ENCODE results near the gene SIGLEC9. TPM values are rescaled to one million over a fixed set of nuclear protein-coding genes. Genes with fewer than 3 reads are reported as not detected.

SIGLEC9 gene
- total RNA-seq, 1 donor from 2014 or later = not detected

GRCh38 chr19:51148580-51148979 is 23.9 kb downstream of the SIGLEC9 start:
- Mint-ChIP-seq H3K36me3 (ENCODE audit: unreplicated experiment) (no peaks in the 10 kb centered on the region), H3K27me3 (ENCODE audit: unreplicated experiment) (no peaks in the 10 kb centered on the region), H3K4me3 (ENCODE audit: unreplicated experiment) (no peak overlapping the region), H3K9me3 (ENCODE audit: unreplicated experiment) (peaks cover 10% of the 10 kb centered on the region), H3K27ac (ENCODE audit: unreplicated experiment) (no peak overlapping the region), H3K4me1 (ENCODE audit: unreplicated experiment) (no peaks in the 10 kb centered on the region)
- DNase-seq (ENCODE audit: extremely low spot score, unreplicated experiment) = no peak
- no peak for TF ChIP-seq CTCF (IDR thresholded peaks at IDR 0.05)

- DNase-seq (ENCODE audit: extremely low spot score, unreplicated experiment) = no peak
- peaks cover 10% of the 10 kb centered on the region for H3K9me3 Mint-ChIP-seq (ENCODE audit: unreplicated experiment)
- no peaks in the 10 kb centered on the region for H3K27me3 Mint-ChIP-seq (ENCODE audit: unreplicated experiment)
- TF ChIP-seq CTCF (IDR thresholded peaks at IDR 0.05) = no peak
- H3K4me1 Mint-ChIP-seq (ENCODE audit: unreplicated experiment) = no peaks in the 10 kb centered on the region
- H3K4me3 Mint-ChIP-seq (ENCODE audit: unreplicated experiment) = no peak overlapping the region
- no peaks in the 10 kb centered on the region for H3K36me3 Mint-ChIP-seq (ENCODE audit: unreplicated experiment)
- H3K27ac Mint-ChIP-seq (ENCODE audit: unreplicated experiment) = no peak overlapping the region
These were observed 25.9 kb downstream of the SIGLEC9 start for GRCh38 chr19:51150627-51151026.

GRCh38 chr19:51156710-51157109 is 32.0 kb downstream of the SIGLEC9 start:
- DNase-seq (ENCODE audit: extremely low spot score, unreplicated experiment) = peak; percentile 53
- Mint-ChIP-seq H3K27ac (ENCODE audit: unreplicated experiment) (no peak overlapping the region), H3K36me3 (ENCODE audit: unreplicated experiment) (no peaks in the 10 kb centered on the region), H3K4me3 (ENCODE audit: unreplicated experiment) (no peak overlapping the region), H3K9me3 (ENCODE audit: unreplicated experiment) (no peaks in the 10 kb centered on the region), H3K27me3 (ENCODE audit: unreplicated experiment) (no peaks in the 10 kb centered on the region), H3K4me1 (ENCODE audit: unreplicated experiment) (no peaks in the 10 kb centered on the region)
- TF ChIP-seq CTCF (IDR thresholded peaks at IDR 0.05) = no peak

GRCh38 chr19:51157265-51157664 is 32.6 kb downstream of the SIGLEC9 start:
- Mint-ChIP-seq H3K27ac (ENCODE audit: unreplicated experiment) (no peak overlapping the region), H3K36me3 (ENCODE audit: unreplicated experiment) (no peaks in the 10 kb centered on the region)
- DNase-seq (ENCODE audit: extremely low spot score, unreplicated experiment) = peak; percentile 34

GRCh38 chr19:51158474-51159129 is 33.9 kb downstream of the SIGLEC9 start:
- no peak overlapping the region for H3K27ac Mint-ChIP-seq (ENCODE audit: unreplicated experiment)
- no peaks in the 10 kb centered on the region for H3K4me1 Mint-ChIP-seq (ENCODE audit: unreplicated experiment)
- H3K27me3 Mint-ChIP-seq (ENCODE audit: unreplicated experiment) = peaks cover 3% of the 10 kb centered on the region
- H3K4me3 Mint-ChIP-seq (ENCODE audit: unreplicated experiment) = no peak overlapping the region
- H3K36me3 Mint-ChIP-seq (ENCODE audit: unreplicated experiment) = no peaks in the 10 kb centered on the region
- peak; percentile 48 for TF ChIP-seq CTCF (IDR thresholded peaks at IDR 0.05)
- H3K9me3 Mint-ChIP-seq (ENCODE audit: unreplicated experiment) = no peaks in the 10 kb centered on the region
- no peak for DNase-seq (ENCODE audit: extremely low spot score, unreplicated experiment)

More at GRCh38 chr19:51157265-51157664, 32.6 kb downstream of the SIGLEC9 start:
- no peaks in the 10 kb centered on the region for H3K4me1 Mint-ChIP-seq (ENCODE audit: unreplicated experiment)
- TF ChIP-seq CTCF (IDR thresholded peaks at IDR 0.05) = no peak
- H3K4me3 Mint-ChIP-seq (ENCODE audit: unreplicated experiment) = no peak overlapping the region
- no peaks in the 10 kb centered on the region for H3K27me3 Mint-ChIP-seq (ENCODE audit: unreplicated experiment)
- no peaks in the 10 kb centered on the region for H3K9me3 Mint-ChIP-seq (ENCODE audit: unreplicated experiment)

All from osteocyte (in vitro differentiated cells).